GM18870 (cell line): Measurements from ENCODE around the gene PTPRN2.
"Not testable (repeated sequence)": the region's sequence is repeated elsewhere in the genome, so short reads cannot be mapped to it uniquely, and the experiment has no call there.

ENCODE experiments used
- ATAC-seq: cut with Tn5 transposase; IDR thresholded peaks from one replicate; pipeline ENCODE4 v1.9.1; 2021; ENCODE audit warnings: moderate library complexity; ENCODE audit not compliant: unreplicated experiment

PTPRN2 gene

GRCh38 chr7:158315326-158315725 is 272.3 kb downstream of the PTPRN2 start:
- ATAC-seq = no peak

- no peak for ATAC-seq
These were observed 273.2 kb downstream of the PTPRN2 start for GRCh38 chr7:158314394-158314793.

DNA sequence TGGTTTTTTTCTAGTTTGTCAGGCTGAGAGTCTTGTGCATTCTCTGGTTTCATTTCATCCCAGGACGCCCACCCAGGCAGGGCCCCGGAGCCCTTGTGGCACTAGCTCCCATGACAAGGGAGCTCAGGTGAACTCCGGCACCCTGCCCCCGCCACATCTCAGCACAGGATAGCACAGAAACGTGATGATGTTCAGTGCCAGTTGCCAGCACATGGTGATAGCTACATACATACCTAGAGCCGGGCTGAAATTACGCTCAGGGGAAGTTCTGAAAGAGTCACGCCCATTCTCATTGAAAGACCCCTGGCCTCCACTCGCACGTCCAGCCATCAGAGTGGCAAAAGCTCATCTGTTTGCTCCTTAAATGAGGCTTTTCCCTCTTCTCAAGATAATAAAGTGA is 273.7 kb downstream of the PTPRN2 start:
- ATAC-seq = no peak

GRCh38 chr7:158312789-158313188 is 274.8 kb downstream of the PTPRN2 start:
- no peak for ATAC-seq

DNA sequence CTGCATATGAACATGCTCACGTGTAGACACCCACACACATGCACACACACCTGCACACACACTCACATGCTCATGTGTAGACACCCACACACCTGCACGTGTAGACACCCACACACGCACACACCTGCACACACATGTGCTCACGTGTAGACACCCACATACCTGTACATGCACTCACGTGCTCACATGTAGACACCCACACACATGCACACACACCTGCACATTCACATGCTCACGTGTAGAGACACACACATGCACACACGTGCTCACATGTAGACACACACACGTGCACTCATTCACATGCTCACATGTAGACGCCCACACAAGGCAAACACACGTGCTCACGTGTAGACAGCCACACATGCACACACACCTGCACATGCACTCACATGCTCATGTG is 275.8 kb downstream of the PTPRN2 start:
- ATAC-seq = no peak

- no peak for ATAC-seq
These were observed 276.5 kb downstream of the PTPRN2 start for GRCh38 chr7:158310924-158311666.

DNA sequence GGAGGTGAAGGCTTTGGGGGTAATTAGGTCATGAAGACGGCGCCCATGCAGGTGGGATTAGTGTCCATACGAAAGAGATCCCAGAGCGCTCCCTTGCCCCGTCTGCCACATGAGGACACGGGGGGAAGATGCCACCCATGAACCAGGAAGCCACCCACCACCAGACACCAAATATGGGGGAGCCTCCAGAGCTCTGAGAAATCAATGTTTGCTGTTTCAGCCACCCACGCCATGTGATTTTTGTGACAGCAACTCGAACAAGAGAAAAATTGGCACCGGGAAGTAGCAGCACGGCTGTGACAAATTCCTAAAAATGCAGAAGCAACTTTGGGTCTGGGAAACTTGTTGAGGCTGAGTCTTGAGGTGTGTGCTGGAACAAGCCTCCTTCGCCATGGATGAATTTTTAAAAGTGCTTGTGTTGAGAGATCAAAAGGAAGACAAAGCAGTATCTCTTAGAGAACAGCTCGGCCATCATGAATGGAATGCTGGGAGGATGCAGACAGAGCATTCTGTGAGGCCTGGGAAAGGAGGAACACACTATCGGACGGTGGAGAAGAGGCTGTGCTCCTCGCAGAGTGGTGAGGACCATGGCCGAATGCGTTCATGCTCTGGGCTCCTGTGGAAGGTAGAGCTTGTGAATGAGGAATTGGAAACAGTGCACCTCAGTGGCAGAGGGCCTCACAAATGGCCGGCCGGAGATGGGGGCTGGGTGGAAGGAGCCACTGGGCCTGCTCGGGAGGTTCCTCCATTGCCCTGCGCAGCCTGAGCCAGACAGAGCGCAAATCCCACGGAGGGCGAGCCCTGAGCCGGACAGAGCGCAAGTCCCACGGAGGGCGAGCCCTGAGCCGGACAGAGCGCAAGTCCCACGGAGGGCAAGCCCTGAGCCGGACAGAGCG is 277.5 kb downstream of the PTPRN2 start:
- no peak for ATAC-seq

GRCh38 chr7:158308001-158308400 is 279.6 kb downstream of the PTPRN2 start:
- ATAC-seq = no peak

DNA sequence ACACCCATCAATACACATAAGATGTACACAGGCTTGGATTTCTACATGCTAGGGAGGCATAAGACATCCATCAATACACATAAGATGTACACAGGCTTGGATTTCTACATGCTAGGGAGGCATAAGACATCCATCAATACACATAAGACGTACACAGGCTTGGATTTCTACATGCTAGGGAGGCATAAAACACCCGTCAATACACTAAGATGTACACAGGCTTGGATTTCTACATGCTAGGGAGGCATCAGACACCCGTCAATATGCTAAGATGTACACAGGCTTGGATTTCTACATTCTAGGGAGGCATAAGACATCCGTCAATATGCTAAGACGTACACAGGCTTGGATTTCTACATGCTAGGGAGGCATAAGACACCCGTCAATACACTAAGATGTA is 283.6 kb downstream of the PTPRN2 start:
- not testable (repeated sequence) for ATAC-seq

- no peak for ATAC-seq
These were observed 284.5 kb downstream of the PTPRN2 start for GRCh38 chr7:158303121-158303520.

DNA sequence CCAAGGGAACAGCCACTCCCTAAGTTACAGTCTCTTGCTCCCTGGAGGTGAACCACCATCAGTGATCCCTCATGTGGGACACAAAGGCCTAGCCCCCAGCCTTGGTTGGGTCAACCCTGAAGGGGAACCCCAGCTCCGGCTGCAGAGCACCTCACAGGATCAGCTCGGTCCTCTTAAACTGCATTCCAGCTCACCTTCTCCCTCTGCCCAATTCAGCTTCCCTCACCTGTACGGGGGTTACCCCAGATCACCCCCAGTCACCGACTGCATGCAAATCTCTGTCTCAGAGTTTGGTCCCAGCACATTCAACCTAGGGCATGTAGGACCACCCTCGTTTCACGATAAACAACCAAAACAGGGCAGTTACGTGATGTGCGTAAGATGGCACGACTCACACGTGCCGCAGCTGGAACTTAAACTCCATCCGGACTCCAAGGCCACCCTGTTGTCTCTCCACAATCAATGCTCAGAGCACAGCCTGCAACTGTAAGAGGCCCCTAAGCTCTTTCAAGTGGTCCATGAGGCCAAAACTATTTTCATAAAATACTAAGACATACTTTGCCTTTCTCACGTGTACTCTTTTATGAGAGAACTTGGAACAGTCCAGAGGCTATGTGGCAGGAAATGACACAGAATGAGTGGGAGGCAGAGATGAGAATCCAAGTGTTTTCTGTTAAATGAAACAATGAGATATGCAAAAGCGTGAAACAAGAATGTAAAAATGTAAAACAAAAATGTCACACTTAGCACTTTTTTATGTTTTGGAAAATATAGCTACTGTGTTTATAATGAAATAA is 285.2 kb downstream of the PTPRN2 start:
- no peak for ATAC-seq

DNA sequence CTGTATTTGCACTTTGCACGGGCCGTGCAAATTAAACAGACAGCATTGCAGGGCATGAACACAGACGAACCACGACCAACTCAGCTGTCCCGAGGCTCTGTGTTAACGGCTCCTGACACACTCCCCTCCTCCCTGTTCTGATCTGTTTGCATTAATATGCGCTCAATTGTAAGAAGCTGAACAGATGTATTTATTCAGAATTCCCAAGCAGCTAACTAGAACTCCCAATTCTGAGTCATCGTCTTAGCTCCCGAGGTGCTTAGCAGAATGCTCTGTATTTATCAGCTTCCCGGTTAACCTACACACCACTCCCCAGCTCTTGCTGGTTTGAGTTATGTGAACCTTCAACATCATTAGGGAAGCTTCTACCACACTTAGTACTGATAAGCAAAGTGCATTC is 286.4 kb downstream of the PTPRN2 start:
- no peak for ATAC-seq

DNA sequence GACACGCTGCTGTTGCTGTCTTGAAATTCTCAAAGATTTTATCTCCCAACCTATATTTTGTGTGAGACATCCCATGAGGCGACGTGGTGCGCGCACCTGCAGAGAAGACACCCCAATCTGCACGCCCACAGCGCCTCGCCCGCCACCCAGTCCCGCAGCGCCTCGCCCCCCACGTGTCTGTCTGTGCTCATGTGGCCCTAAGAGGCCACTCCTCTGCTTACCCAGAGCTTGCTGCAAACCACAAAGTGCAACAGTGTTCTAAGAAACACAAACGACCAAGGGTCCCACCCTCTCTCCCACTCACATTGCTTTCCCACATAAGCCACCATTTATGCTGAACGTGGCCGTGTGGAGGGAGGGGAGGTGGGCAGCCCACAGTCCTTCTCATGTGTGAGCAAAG is 287.2 kb downstream of the PTPRN2 start:
- ATAC-seq = no peak

DNA sequence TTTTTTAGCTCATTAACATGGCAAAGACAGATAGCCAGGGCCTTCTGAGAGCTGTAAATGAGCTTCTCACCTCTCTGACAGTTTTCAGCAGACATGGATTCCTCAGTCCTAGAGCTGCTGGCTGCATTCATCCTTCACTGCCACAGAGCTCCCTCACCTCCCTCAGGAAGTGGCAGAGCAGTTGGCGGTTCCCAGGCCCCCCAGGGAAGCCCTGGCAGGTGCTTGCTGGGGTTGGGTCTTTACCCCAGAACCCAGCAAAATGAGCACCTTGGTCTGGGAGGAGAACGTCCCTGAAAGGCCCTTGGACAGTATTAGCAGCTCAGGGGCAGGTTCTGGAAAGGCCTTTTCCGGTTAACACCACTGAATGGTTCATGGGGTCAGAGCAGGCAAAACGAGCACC is 288.0 kb downstream of the PTPRN2 start:
- ATAC-seq = no peak

- ATAC-seq = no peak
These were observed 290.9 kb downstream of the PTPRN2 start for GRCh38 chr7:158296798-158297104.

DNA sequence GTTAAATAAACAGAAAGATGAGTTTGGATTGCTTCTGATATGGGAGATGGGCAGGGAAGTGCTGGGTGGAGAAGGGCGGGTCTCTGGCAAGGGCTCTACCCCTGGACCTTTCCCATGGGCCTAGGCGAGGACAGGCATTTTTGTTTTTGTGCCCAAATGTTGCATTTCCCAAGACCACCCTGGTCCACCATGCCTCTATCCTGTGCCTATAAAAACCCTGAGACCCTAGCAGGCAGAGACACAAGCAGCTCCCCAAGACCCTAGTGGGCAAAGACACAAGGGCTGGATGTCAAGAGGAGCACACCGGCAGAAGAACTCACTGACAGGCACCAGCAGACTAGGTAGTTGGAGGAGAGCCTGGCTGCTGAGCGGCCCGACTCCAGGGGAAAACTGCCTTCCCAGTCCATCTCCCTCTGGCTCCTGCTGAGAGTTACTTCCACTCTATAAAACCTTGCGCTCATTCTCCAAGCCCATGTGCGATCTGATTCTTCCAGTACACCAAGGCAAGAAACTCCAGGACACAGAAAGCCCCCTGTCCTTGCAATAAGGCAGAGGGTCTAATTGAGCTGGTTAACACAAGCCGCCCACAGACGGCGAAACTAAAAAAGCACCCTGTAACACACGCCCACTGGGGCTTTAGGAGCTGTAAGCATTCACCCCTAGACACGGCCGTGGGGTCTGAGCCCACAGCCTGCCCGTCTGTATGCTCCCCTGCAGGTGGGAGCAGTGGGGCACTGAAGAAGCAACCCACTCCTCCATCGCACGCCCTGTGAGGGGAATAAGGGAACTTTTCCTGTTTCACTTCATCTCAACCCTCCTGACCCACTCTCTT is 291.4 kb downstream of the PTPRN2 start:
- ATAC-seq = no peak

DNA sequence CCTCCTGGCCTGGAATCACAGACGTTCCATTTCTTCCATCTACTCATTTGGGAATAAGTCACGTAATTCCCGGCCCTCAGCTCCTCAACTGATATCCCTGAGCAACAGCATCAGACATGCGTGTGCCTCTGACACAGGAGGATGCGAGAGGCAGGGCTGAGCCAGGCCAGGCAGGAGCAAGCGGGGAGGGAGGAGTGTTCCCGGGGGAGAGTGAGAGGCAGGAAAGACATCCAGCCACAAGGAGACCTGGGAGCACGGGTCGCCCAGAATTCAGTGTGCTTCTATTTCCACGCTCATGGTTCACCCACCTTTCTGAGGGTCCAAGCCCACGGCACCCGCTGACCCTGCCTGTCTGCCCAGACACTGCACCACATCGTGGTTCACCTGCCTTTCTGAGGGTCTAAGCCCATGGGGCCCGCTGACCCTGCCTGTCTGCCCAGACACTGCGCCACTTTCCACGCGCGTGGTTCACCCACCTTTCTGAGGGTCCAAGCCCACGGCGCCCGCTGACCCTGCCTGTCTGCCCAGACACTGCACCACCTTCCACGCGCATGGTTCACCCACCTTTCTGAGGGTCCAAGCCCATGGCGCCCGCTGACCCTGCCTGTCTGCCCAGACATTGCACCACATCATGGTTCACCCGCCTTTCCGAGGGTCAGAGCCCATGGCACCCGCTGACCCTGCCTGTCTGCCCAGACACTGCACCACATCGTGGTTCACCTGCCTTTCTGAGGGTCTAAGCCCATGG is 293.0 kb downstream of the PTPRN2 start:
- not testable (repeated sequence) for ATAC-seq

DNA sequence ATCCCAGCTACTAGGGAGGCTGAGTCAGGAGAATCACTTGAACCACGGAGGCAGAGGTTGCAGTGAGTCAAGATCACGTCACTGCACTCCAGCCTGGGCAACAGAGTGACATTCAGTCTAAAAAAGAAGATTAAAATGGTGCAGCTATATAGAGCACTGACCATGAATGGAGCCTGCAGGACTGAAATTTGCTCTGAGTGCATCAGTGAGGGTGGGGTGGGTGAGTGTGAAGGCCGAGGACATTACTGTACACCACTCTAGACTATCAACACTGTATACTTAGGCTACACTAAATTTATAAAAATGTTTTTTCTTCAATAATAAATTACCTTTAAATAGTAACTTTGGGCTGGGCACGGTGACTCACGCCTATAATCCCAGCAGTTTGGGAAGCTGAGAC is 294.7 kb downstream of the PTPRN2 start:
- no peak for ATAC-seq

DNA sequence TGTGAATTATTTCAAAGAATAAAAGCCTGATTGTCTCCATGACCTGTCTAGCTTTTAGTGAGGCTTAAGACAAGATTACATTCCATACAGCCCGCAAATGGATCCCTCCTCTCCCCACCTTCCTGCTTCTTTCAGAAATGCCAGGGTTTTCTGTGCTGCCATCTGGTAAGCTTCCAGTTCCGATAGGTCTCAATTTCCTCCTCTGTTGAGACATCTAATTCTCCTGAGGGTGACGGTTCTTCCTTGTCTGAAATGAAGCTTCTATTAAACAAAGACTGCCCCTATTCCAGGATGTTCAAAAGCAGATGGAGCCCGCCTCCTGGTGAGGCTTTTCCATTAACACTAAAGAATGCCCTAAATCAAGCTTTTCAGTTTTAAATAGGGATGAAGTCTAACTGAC is 295.6 kb downstream of the PTPRN2 start:
- ATAC-seq = no peak
